PFSK-1 (cell line): ENCODE data around the gene COL24A1. TPM values are rescaled to one million over a fixed set of nuclear protein-coding genes. Genes with fewer than 3 reads are reported as not detected.
A peak's percentile ranks its signal among the peaks of the same experiment; 100 is the strongest.

Experiments used
- FOXP2 ChIP-seq: optimal IDR thresholded peaks from 2 replicates; pipeline ENCODE3; 2011; ENCODE audit warnings: borderline replicate concordance, control low read depth, inconsistent platforms; ENCODE audit not compliant: insufficient read depth; ENCODE audit errors: extremely low read length, extremely low read depth
- POLR2AphosphoS5 ChIP-seq: IDR thresholded peaks from 2 replicates; pipeline ENCODE4 v1.6.1; 2012; ENCODE audit warnings: low read depth, mild to moderate bottlenecking, control low read depth, low read length, moderate library complexity
- REST ChIP-seq, 2 experiments: IDR thresholded peaks; 2 replicates each; pipeline versions ENCODE4 v1.6.1 to v1.8.0; 2011 to 2012; ENCODE audit warnings: low read depth in 2 of 2, low read length in 2 of 2, control low read depth in 1 of 2, inconsistent platforms in 1 of 2, mild to moderate bottlenecking in 1 of 2, moderate library complexity in 1 of 2; ENCODE audit not compliant: insufficient read depth in 1 of 2
- SIN3A ChIP-seq: IDR thresholded peaks from 2 replicates; pipeline ENCODE4 v1.6.1; 2012; ENCODE audit warnings: mild to moderate bottlenecking, low read length, moderate library complexity, borderline replicate concordance; ENCODE audit not compliant: insufficient read depth
- TAF1 ChIP-seq: IDR thresholded peaks from 2 replicates; pipeline ENCODE4 v1.6.1; 2012; ENCODE audit warnings: low read length, control low read depth, borderline replicate concordance; ENCODE audit not compliant: insufficient read depth
- polyA plus RNA-seq: library from polyadenylated mRNA; unstranded; fragments of >200 nt; gene quantifications from one replicate; pipeline ENCODE4 v1.2.1, GENCODE V29; 2012; ENCODE audit warnings: low read depth, missing spikeins; ENCODE audit not compliant: insufficient read length

Gene COL24A1
- 0.28 TPM for polyA plus RNA-seq

GRCh38 chr1:86156566-86157455 is at the start of gene COL24A1:
Gene COL24A1, minus strand, starts transcription at chr1:86156772. Its CDS starts 376 bp downstream, at chr1:86156396.
- TF ChIP-seq POLR2AphosphoS5 (no peak), SIN3A (no peak), FOXP2 (peak; percentile 25)

GRCh38 chr1:86205741-86206140 is 49.2 kb upstream of the COL24A1 start:
- TF ChIP-seq TAF1: no peak
- no peak for TF ChIP-seq FOXP2
- no peak for TF ChIP-seq SIN3A
- TF ChIP-seq REST (IDR thresholded peaks at IDR 0.05; ENCODE audit: insufficient read depth in 1 of 2, low read depth in 2 of 2, low read length in 2 of 2): no peak
- no peak for TF ChIP-seq POLR2AphosphoS5

GRCh38 chr1:86202552-86203340 is 46.2 kb upstream of the COL24A1 start:
- TF ChIP-seq FOXP2 (no peak), POLR2AphosphoS5 (no peak), SIN3A (no peak), REST (IDR thresholded peaks at IDR 0.05; ENCODE audit: insufficient read depth in 1 of 2, low read depth in 2 of 2, low read length in 2 of 2) (no peak), TAF1 (no peak)

- TF ChIP-seq POLR2AphosphoS5: no peak
- TF ChIP-seq REST (IDR thresholded peaks at IDR 0.05; ENCODE audit: insufficient read depth in 1 of 2, low read depth in 2 of 2, low read length in 2 of 2): no peak
Measured at GRCh38 chr1:86201311-86201710, 44.7 kb upstream of the COL24A1 start.

GRCh38 chr1:86200901-86201300 is 44.3 kb upstream of the COL24A1 start:
- TF ChIP-seq REST (IDR thresholded peaks at IDR 0.05; ENCODE audit: insufficient read depth in 1 of 2, low read depth in 2 of 2, low read length in 2 of 2) (no peak), TAF1 (no peak), SIN3A (no peak), FOXP2 (no peak), POLR2AphosphoS5 (no peak)
